ENCODE data around the gene PLPP7. TPM values are rescaled to one million over a fixed set of nuclear protein-coding genes. Genes with fewer than 3 reads are reported as not detected.
A peak's percentile ranks its signal among the peaks of the same experiment; 100 is the strongest.

The PLPP7 gene
- polyA plus RNA-seq, 2 of the 4 experiments (the other 2 are of a cell fraction) = 0.08 TPM; not detected in 1

DNA sequence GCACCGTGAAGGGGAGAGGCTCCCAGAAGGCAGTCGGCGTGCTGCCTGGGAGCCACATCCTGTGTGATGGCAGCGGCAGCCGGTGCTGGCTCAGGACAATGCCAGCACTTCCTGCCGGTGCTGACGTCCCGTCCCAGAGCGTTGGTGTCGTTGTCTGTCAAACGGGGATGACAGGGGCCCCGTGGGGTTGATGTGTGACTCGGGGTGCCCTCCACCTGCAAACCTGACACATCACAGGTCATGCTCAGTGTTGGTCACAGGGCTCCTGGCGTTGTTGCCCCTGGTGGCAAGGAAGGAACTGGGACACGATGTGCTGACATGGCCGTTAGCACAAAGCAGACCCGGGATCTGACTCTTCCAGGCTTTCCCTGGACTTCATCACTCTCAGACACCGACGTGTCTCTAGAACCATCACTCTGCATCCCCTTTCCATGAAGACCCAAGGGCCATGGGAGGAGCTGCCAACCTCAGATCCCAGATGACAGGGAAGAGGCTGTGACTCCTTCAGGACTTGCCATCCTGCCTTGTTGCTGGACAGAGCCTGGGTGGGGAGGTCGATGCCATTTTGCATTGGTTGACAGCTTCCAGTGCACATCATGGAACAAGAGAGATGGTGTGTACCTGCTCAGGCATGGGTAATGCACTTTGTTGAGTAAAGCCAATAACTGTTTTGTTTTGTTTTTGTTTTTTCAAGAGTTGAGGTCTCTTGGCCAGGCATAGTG is 21.5 kb downstream of the PLPP7 start:
- FAIRE-seq = no peak
- 24% methylated on average over 17 of the region's 20 CpGs for WGBS (ENCODE audit: missing lambda C conversion rate)
- CTCF ChIA-PET = interaction anchor here (0.7 to 4.2 kb wide), 5 partner anchors 23 to 88 kb away, joined by 3 to 25 read pairs (median 5); no protein-coding TSS in a partner anchor

DNA sequence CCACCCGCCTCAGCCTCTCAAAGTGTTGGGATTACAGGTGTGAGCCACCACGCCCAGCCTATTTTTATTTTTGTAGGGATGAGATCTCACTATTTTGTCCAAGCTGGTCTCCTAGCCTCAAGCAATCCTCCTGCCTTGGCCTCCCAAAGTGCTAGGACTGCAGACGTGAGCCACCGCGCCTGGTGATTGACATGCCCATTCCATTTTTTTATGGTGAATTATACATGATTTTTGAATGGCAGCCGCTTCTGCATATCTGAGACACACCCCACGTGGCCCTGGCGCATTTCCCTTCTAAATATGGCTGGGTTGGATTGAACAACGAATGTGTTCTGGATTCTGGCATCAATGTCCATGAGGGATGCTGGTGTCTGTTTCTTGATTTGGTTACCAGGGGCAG is 22.7 kb downstream of the PLPP7 start:
- Histone ChIP-seq H3K4me2 (no peak overlapping the region), H3K4me3 (no peak overlapping the region), H3K27ac (no peak overlapping the region), H3K4me1 (peaks cover 8% of the 10 kb centered on the region; the same call in 2 of the 3 replicates), H3K9me3 (no peaks in the 10 kb centered on the region)
- ChIA-PET POLR2A (no interaction called here), CTCF (interaction anchor here (1.0 to 1.6 kb wide), 2 partner anchors 24 to 90 kb away, joined by 3 to 6 read pairs; no protein-coding TSS in a partner anchor)
- DNase-seq (ENCODE audit: low read depth in 1 of 2, low spot score in 1 of 2) (no peak), ATAC-seq (no peak), FAIRE-seq (no peak)
- 77% methylated on average over 9 of the region's 9 CpGs for WGBS (ENCODE audit: missing lambda C conversion rate)
- TF ChIP-seq PHF8 (IDR thresholded peaks at IDR 0.05; ENCODE audit: borderline replicate concordance, low read depth) (no peak), CHD2 (IDR thresholded peaks at IDR 0.05; ENCODE audit: low read length, partially characterized antibody) (no peak), POLR2A (IDR thresholded peaks at IDR 0.05; ENCODE audit: low read length) (no peak), EHF (CRISPR knock-in tag; IDR thresholded peaks at IDR 0.05) (no peak), ZSCAN20 (CRISPR knock-in tag; IDR thresholded peaks at IDR 0.05) (no peak), MAZ (IDR thresholded peaks at IDR 0.05; ENCODE audit: borderline replicate concordance, low read depth, low read length) (no peak), KDM1A (IDR thresholded peaks at IDR 0.05; ENCODE audit: low read depth) (no peak), NFE2L2 (conservative IDR thresholded peaks at IDR 0.05; ENCODE audit: low read length) (no peak), HEYL (CRISPR knock-in tag; IDR thresholded peaks at IDR 0.05) (no peak), TFCP2L1 (CRISPR knock-in tag; IDR thresholded peaks at IDR 0.05) (no peak), CEBPB (IDR thresholded peaks at IDR 0.05) (no peak), CBX8 (IDR thresholded peaks at IDR 0.05) (no peak), FOXS1 (CRISPR knock-in tag; IDR thresholded peaks at IDR 0.05) (no peak), POLR2AphosphoS2 (conservative IDR thresholded peaks at IDR 0.05; ENCODE audit: low read length) (no peak)
- TF ChIP-seq, protein P1, sequence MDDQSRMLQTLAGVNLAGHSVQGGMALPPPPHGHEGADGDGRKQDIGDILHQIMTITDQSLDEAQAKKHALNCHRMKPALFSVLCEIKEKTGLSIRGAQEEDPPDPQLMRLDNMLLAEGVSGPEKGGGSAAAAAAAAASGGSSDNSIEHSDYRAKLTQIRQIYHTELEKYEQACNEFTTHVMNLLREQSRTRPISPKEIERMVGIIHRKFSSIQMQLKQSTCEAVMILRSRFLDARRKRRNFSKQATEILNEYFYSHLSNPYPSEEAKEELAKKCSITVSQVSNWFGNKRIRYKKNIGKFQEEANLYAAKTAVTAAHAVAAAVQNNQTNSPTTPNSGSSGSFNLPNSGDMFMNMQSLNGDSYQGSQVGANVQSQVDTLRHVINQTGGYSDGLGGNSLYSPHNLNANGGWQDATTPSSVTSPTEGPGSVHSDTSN (IDR thresholded peaks at IDR 0.05) = no peak

More for the DNA sequence above, 21.5 kb downstream of the PLPP7 start:
- no peaks in the 10 kb centered on the region for H3K4me1 ChIP-seq
- POLR2A ChIA-PET = interaction anchor here (0.7 kb wide), 1 partner anchor 328 kb away, joined by 5 read pairs; no protein-coding TSS in a partner anchor
- ATAC-seq (peak; percentile 64 to 66; a peak in 5 of 6 replicates), DNase-seq (ENCODE audit: low read depth in 1 of 2, low spot score in 1 of 2) (peak; percentile 25 to 38)
- H3K27ac ChIP-seq = 0 out of 6 replicates have a peak overlapping the region, but pooled peaks of 1 of the 2 experiments have one; percentile 19
- H3K4me3 ChIP-seq = no peak overlapping the region
- H3K9me3 ChIP-seq = no peaks in the 10 kb centered on the region
- peak overlapping the region; percentile 27; the same call in 2 of the 3 replicates for H3K4me2 ChIP-seq
- TF ChIP-seq CEBPB (IDR thresholded peaks at IDR 0.05) (no peak), POLR2A (IDR thresholded peaks at IDR 0.05; ENCODE audit: low read length) (no peak), MAFK (IDR thresholded peaks at IDR 0.05; ENCODE audit: partially characterized antibody) (peak; percentile 54)

DNA sequence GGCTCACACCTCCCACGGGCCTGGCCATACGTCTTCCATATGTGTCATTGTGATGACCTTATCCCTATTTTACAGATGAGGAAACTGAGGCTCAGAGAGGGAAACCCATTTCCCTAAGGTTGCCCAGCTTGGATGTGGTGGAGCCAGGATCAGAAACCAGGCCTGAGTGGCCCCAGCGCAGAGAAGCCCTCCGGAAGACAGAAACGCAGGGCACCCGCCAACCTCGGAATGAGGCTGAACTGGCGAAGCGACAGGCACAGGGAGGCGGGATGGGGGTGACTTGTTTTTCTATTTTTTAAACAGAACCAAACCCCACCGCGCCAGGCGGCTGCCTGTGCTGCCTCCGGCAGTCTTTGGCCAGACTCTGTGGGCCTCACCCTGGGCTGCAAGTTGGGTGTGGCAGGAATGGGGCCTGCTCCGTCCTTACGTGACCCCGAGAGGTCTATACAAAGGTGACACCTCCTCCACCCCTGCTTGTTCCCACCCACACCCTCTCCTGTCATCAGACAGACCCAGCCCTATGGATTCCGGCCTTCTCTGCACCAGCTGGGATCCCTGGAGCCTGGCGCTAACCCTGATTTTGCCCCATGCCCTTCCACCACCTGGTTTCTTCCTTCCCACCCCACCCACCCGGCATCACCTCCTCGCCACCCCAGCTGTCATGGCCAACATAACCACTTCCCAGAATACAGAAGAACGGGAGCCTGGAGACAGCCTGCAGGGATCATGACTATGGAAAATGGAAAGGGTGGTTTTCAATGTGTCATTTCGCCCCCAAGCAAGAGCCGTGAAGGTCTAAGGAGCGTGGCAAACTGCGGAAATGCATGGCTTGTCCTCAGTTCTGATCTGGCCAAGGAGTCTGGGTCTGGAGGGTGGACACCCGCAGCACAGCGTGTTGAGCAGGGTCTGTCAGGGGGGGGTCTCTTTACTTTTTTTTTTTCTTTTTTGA is 23.6 kb downstream of the PLPP7 start:
- Histone ChIP-seq H3K9me3 (no peaks in the 10 kb centered on the region), H3K27ac (no peak overlapping the region), H3K4me3 (no peak overlapping the region), H3K4me1 (peaks cover 14% of the 10 kb centered on the region; the same call in 2 of the 3 replicates), H3K4me2 (no peak overlapping the region)
- 84% methylated on average over 26 of the region's 28 CpGs for WGBS (ENCODE audit: missing lambda C conversion rate)
- POLR2A ChIA-PET = no interaction called here
- ATAC-seq = peak in 1 of 2 experiments; percentile 16; a peak in 2 of 6 replicates
- DNase-seq (ENCODE audit: low read depth in 1 of 2, low spot score in 1 of 2) = peak in 1 of 2 experiments; percentile 37
- CTCF ChIA-PET = interaction anchor here (0.6 to 1.6 kb wide), 3 partner anchors 21 to 232 kb away, joined by 3 to 6 read pairs (median 3); no protein-coding TSS in a partner anchor
- FAIRE-seq = no peak
- TF ChIP-seq, protein P2, sequence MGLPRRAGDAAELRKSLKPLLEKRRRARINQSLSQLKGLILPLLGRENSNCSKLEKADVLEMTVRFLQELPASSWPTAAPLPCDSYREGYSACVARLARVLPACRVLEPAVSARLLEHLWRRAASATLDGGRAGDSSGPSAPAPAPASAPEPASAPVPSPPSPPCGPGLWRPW (IDR thresholded peaks at IDR 0.05) = no peak
- no peak for TF ChIP-seq TFCP2L1 (CRISPR knock-in tag; IDR thresholded peaks at IDR 0.05)
- no peak for TF ChIP-seq EHF (CRISPR knock-in tag; IDR thresholded peaks at IDR 0.05)
- TF ChIP-seq, protein P3, sequence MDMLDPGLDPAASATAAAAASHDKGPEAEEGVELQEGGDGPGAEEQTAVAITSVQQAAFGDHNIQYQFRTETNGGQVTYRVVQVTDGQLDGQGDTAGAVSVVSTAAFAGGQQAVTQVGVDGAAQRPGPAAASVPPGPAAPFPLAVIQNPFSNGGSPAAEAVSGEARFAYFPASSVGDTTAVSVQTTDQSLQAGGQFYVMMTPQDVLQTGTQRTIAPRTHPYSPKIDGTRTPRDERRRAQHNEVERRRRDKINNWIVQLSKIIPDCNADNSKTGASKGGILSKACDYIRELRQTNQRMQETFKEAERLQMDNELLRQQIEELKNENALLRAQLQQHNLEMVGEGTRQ (IDR thresholded peaks at IDR 0.05) = no peak
- no peak for TF ChIP-seq EP300 (IDR thresholded peaks at IDR 0.05)
- TF ChIP-seq, protein P1 (IDR thresholded peaks at IDR 0.05) = no peak
- no peak for TF ChIP-seq HOXB5 (CRISPR knock-in tag; IDR thresholded peaks at IDR 0.05)
- TF ChIP-seq ZNF302 (CRISPR knock-in tag; IDR thresholded peaks at IDR 0.05) = no peak

Data from A549 (cell line).